HepG2 (cell line): ENCODE results near the gene LRRC34. TPM values are rescaled to one million over a fixed set of nuclear protein-coding genes. Genes with fewer than 3 reads are reported as not detected.

ENCODE experiments used
- ADNP ChIP-seq: sonication (generic); formaldehyde crosslinking; IDR thresholded peaks from 2 replicates; pipeline ENCODE4 v1.4.0; 2020; ENCODE audit warnings: missing genetic modification reagents
- CREM ChIP-seq, 2 experiments: sonication (generic) in 1 of 2; formaldehyde crosslinking in 1 of 2; IDR thresholded peaks; 2 replicates each; pipeline versions ENCODE4 v1.4.0 to v1.6.1; 2016 to 2020; ENCODE audit warnings: antibody characterized with exemption in 1 of 2, mild to moderate bottlenecking in 1 of 2, missing genetic modification reagents in 1 of 2
- GTF3A ChIP-seq: sonication (generic); formaldehyde crosslinking; conservative IDR thresholded peaks from 2 replicates; pipeline ENCODE4 v1.4.0; 2020; ENCODE audit warnings: mild to moderate bottlenecking, missing genetic modification reagents
- MTF2 ChIP-seq: sonication (generic); formaldehyde crosslinking; IDR thresholded peaks from 2 replicates; pipeline ENCODE4 v1.5.0; 2020; ENCODE audit warnings: missing genetic modification reagents, borderline replicate concordance
- PHF20 ChIP-seq: sonication (generic); formaldehyde crosslinking; IDR thresholded peaks from 2 replicates; pipeline ENCODE4 v1.5.0; 2020; ENCODE audit warnings: mild to moderate bottlenecking, missing genetic modification reagents
- SP5 ChIP-seq: IDR thresholded peaks from 2 replicates; pipeline ENCODE4 v1.6.1; 2016; ENCODE audit warnings: low read depth, borderline replicate concordance
- TGIF2 ChIP-seq: IDR thresholded peaks from 2 replicates; pipeline ENCODE4 v1.6.1; 2016; ENCODE audit warnings: control low read depth, missing compliant biosample characterization
- ZBTB3 ChIP-seq: sonication (generic); formaldehyde crosslinking; IDR thresholded peaks from 2 replicates; pipeline ENCODE4 v1.4.0; 2020; ENCODE audit warnings: low read depth, mild to moderate bottlenecking, moderate library complexity, missing genetic modification reagents, borderline replicate concordance
- ZBTB40 ChIP-seq, 2 experiments: fragments of 450-650 bp in 1 of 2; sonication (generic) in 1 of 2; formaldehyde crosslinking in 1 of 2; IDR thresholded peaks; 2 replicates each; pipeline versions ENCODE4 v1.6.1 to v1.8.0; 2016 to 2022; ENCODE audit warnings: antibody characterized with exemption in 1 of 2, mild to moderate bottlenecking in 1 of 2, missing genetic modification reagents in 1 of 2
- ZNF256 ChIP-seq: sonication (generic); formaldehyde crosslinking; conservative IDR thresholded peaks from 2 replicates; pipeline ENCODE4 v1.4.0; 2020; ENCODE audit warnings: missing genetic modification reagents
- ZNF629 ChIP-seq: sonication (generic); formaldehyde crosslinking; conservative IDR thresholded peaks from 2 replicates; pipeline ENCODE4 v1.5.0; 2020; ENCODE audit warnings: missing genetic modification reagents
- polyA plus RNA-seq, 8 experiments: library from polyadenylated mRNA; depleted of rRNA in 3 of 8; stranded (reverse) in 7 of 8; unstranded in 1 of 8; fragments of >200 nt; fragmentation: Illumina TruSeq in 4 of 8; extraction: Trizol in 4 of 8; gene quantifications; 2 replicates each; pipeline versions ENCODE4 v1.2.1 to v1.2.3, GENCODE V29; 2011 to 2016; ENCODE audit warnings: low read depth in 4 of 8, missing spikeins in 1 of 8, mixed read lengths in 1 of 8; ENCODE audit not compliant: insufficient read depth in 1 of 8
- total RNA-seq, 5 experiments: library from RNA; depleted of rRNA; stranded (reverse); fragments of >200 nt; fragmentation: Illumina TruSeq; extraction: Trizol; gene quantifications; 2 replicates each; pipeline ENCODE4 v1.2.3, GENCODE V29; 2016; ENCODE audit warnings: low read depth in 1 of 5
- TF ChIP-seq, protein P1 (sequence below): IDR thresholded peaks from 2 replicates; pipeline ENCODE4 v1.6.1; 2016; ENCODE audit warnings: missing genetic modification reagents, missing compliant biosample characterization
- TF ChIP-seq, protein P2 (sequence below): sonication (generic); formaldehyde crosslinking; IDR thresholded peaks from 2 replicates; pipeline ENCODE4 v1.5.1; 2020; ENCODE audit warnings: missing genetic modification reagents, mild to moderate bottlenecking, borderline replicate concordance
- TF ChIP-seq, protein P3 (sequence below): sonication (generic); formaldehyde crosslinking; IDR thresholded peaks from 2 replicates; pipeline ENCODE4 v1.5.1; 2020; ENCODE audit warnings: missing genetic modification reagents, mild to moderate bottlenecking, borderline replicate concordance

LRRC34 gene
- total and polyA plus RNA-seq, 2 of the 13 experiments (the other 11 are each of a cell fraction or from before 2014, with no cell fraction given): not detected

GRCh38 chr3:169772897-169773816, 39.5 kb downstream of the LRRC34 start, which contains the start of gene MYNN (continued):
- TF ChIP-seq ZBTB40 (IDR thresholded peaks at IDR 0.05): no peak
- TF ChIP-seq ZBTB40 (CRISPR knock-in tag; IDR thresholded peaks at IDR 0.05): 0 out of 2 replicates have a peak, but pooled peaks have one; percentile 44
- peak; percentile 80; the same call in 1 of the 2 replicates for TF ChIP-seq GTF3A (CRISPR knock-in tag)
- TF ChIP-seq, protein P1, sequence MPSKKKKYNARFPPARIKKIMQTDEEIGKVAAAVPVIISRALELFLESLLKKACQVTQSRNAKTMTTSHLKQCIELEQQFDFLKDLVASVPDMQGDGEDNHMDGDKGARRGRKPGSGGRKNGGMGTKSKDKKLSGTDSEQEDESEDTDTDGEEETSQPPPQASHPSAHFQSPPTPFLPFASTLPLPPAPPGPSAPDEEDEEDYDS (CRISPR knock-in tag): peak; percentile 88
- TF ChIP-seq ZNF629: 0 out of 2 replicates have a peak, but pooled peaks have one; percentile 25
- TF ChIP-seq, protein P2, sequence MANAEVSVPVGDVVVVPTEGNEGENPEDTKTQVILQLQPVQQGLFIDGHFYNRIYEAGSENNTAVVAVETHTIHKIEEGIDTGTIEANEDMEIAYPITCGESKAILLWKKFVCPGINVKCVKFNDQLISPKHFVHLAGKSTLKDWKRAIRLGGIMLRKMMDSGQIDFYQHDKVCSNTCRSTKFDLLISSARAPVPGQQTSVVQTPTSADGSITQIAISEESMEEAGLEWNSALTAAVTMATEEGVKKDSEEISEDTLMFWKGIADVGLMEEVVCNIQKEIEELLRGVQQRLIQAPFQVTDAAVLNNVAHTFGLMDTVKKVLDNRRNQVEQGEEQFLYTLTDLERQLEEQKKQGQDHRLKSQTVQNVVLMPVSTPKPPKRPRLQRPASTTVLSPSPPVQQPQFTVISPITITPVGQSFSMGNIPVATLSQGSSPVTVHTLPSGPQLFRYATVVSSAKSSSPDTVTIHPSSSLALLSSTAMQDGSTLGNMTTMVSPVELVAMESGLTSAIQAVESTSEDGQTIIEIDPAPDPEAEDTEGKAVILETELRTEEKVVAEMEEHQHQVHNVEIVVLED (CRISPR knock-in tag): peak; percentile 80
- TF ChIP-seq, protein P3, sequence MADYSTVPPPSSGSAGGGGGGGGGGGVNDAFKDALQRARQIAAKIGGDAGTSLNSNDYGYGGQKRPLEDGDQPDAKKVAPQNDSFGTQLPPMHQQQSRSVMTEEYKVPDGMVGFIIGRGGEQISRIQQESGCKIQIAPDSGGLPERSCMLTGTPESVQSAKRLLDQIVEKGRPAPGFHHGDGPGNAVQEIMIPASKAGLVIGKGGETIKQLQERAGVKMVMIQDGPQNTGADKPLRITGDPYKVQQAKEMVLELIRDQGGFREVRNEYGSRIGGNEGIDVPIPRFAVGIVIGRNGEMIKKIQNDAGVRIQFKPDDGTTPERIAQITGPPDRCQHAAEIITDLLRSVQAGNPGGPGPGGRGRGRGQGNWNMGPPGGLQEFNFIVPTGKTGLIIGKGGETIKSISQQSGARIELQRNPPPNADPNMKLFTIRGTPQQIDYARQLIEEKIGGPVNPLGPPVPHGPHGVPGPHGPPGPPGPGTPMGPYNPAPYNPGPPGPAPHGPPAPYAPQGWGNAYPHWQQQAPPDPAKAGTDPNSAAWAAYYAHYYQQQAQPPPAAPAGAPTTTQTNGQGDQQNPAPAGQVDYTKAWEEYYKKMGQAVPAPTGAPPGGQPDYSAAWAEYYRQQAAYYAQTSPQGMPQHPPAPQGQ (CRISPR knock-in tag): no peak
- TF ChIP-seq MTF2: no peak; the same call in 1 of the 2 replicates
- peak; percentile 60; the same call in 1 of the 2 replicates for TF ChIP-seq SP5 (CRISPR knock-in tag)
- peak; percentile 93 for TF ChIP-seq CREM (IDR thresholded peaks at IDR 0.05)
- TF ChIP-seq CREM (CRISPR knock-in tag; IDR thresholded peaks at IDR 0.05): no peak; the same call in 1 of the 2 replicates
- 0 out of 2 replicates have a peak, but pooled peaks have one; percentile 31 for TF ChIP-seq ZBTB3 (CRISPR knock-in tag)
- no peak for TF ChIP-seq ADNP (CRISPR knock-in tag)
- TF ChIP-seq ZNF256 (CRISPR knock-in tag): peak; percentile 94
- peak; percentile 86 for TF ChIP-seq PHF20 (CRISPR knock-in tag)
- peak; percentile 77 for TF ChIP-seq TGIF2 (CRISPR knock-in tag)
